CD4-positive, alpha-beta T cell treated with Interleukin-17A for 4 hours (primary cell): ENCODE data around the gene REG1B.

Source experiments
- DNase-seq: peaks from one replicate; pipeline ENCODE4 v3.0.0-alpha.2; 2020; ENCODE audit warnings: mixed read lengths

REG1B gene

GRCh38 chr2:79087785-79088364 is at the start of gene REG1B:
TSS of gene REG1B (minus strand) at chr2:79087993. CDS start at chr2:79087612, 381 bp downstream.
- DNase-seq: no peak

GRCh38 chr2:79131687-79132086 is 43.9 kb upstream of the REG1B start:
- no peak for DNase-seq

- DNase-seq: no peak
Measured at GRCh38 chr2:79129804-79130203, 42.0 kb upstream of the REG1B start.

- DNase-seq: no peak
Measured at GRCh38 chr2:79129260-79129659, 41.5 kb upstream of the REG1B start.

- DNase-seq: no peak
Measured at GRCh38 chr2:79128406-79128805, 40.6 kb upstream of the REG1B start.

GRCh38 chr2:79125721-79125985 is 37.9 kb upstream of the REG1B start:
- no peak for DNase-seq

- DNase-seq: no peak
Measured at GRCh38 chr2:79124907-79125720, 37.3 kb upstream of the REG1B start.

- no peak for DNase-seq
Measured at GRCh38 chr2:79122676-79123075, 34.9 kb upstream of the REG1B start.

- no peak for DNase-seq
Measured at GRCh38 chr2:79120194-79120713, 32.5 kb upstream of the REG1B start, which contains the start of gene REG1A. TSS of gene REG1A (plus strand) at chr2:79120488. CDS start at chr2:79120862, 374 bp downstream.

GRCh38 chr2:79116997-79117928 is 29.5 kb upstream of the REG1B start:
- DNase-seq: no peak

GRCh38 chr2:79114797-79115494 is 27.2 kb upstream of the REG1B start:
- no peak for DNase-seq

GRCh38 chr2:79112269-79112668 is 24.5 kb upstream of the REG1B start:
- DNase-seq: no peak

- no peak for DNase-seq
Measured at GRCh38 chr2:79105259-79105658, 17.5 kb upstream of the REG1B start.

- no peak for DNase-seq
Measured at GRCh38 chr2:79103214-79103613, 15.4 kb upstream of the REG1B start.

- no peak for DNase-seq
Measured at GRCh38 chr2:79101024-79101423, 13.2 kb upstream of the REG1B start.

- no peak for DNase-seq
Measured at GRCh38 chr2:79100285-79100684, 12.5 kb upstream of the REG1B start.

GRCh38 chr2:79099140-79099686 is 11.4 kb upstream of the REG1B start:
- DNase-seq: no peak

GRCh38 chr2:79097843-79098242 is 10.1 kb upstream of the REG1B start:
- no peak for DNase-seq

- DNase-seq: no peak
Measured at GRCh38 chr2:79090693-79091092, 2.9 kb upstream of the REG1B start.

- DNase-seq: no peak
Measured at GRCh38 chr2:79086255-79086654, 1.5 kb downstream of the REG1B start.

GRCh38 chr2:79085382-79085781 is 2.4 kb downstream of the REG1B start:
- no peak for DNase-seq

- DNase-seq: no peak
Measured at GRCh38 chr2:79084495-79085135, 3.2 kb downstream of the REG1B start.
